Kidney (tissue), 14 donors: ENCODE data around the gene KCNIP3. TPM values are rescaled to one million over a fixed set of nuclear protein-coding genes. Genes with fewer than 3 reads are reported as not detected.

Experiments
- DNase-seq, 5 donors: peaks; one replicate each; pipeline ENCODE4 v3.0.0-alpha.2; 2013 to 2020
- FAIRE-seq: peaks from 2 replicates; lab custom pipeline; 2012; peaks lifted over from hg19 to GRCh38; lab: Jason Lieb, UNC
- H3K27ac ChIP-seq, 2 donors: one replicate each; pipeline ENCODE4 v1.7.0; 2013; ENCODE audit warnings: low read depth in 2 of 2, low read length in 2 of 2, inconsistent platforms in 1 of 2
- H3K27me3 ChIP-seq: one replicate; pipeline ENCODE4 v1.7.1; 2013; ENCODE audit warnings: low read length, inconsistent platforms; ENCODE audit not compliant: control insufficient read depth, insufficient read depth
- H3K36me3 ChIP-seq, 3 donors: one replicate each; pipeline versions ENCODE4 v1.7.0 to v1.7.1; 2013; ENCODE audit warnings: low read length in 3 of 3, control low read depth in 1 of 3, inconsistent platforms in 1 of 3; ENCODE audit not compliant: insufficient read depth in 3 of 3, control insufficient read depth in 2 of 3
- H3K4me1 ChIP-seq, 3 donors: one replicate each; pipeline versions ENCODE4 v1.7.0 to v1.7.1; 2013; ENCODE audit warnings: low read length in 3 of 3, inconsistent platforms in 1 of 3, low read depth in 1 of 3; ENCODE audit not compliant: control insufficient read depth in 2 of 3, insufficient read depth in 2 of 3
- H3K4me3 ChIP-seq, 3 donors: one replicate each; pipeline versions ENCODE4 v1.7.0 to v1.8.1; 2013; ENCODE audit warnings: low read length in 3 of 3, control low read depth in 1 of 3, inconsistent platforms in 1 of 3
- H3K9ac ChIP-seq, 3 donors: one replicate each; pipeline versions ENCODE4 v1.7.0 to v1.7.1; 2013; ENCODE audit warnings: low read length in 3 of 3, control low read depth in 1 of 3, inconsistent platforms in 1 of 3
- H3K9me3 ChIP-seq, 3 donors: one replicate each; pipeline versions ENCODE4 v1.7.0 to v1.7.1; 2013; ENCODE audit warnings: low read length in 3 of 3, control low read depth in 1 of 3, inconsistent platforms in 1 of 3; ENCODE audit not compliant: control insufficient read depth in 2 of 3, insufficient read depth in 1 of 3
- intact Hi-C: fragments of 100-400 bp; cut with DNase I; formaldehyde crosslinking; loops from one replicate; pipeline ENCODE4 v1.11.1; 2022
- polyA plus RNA-seq: library from polyadenylated mRNA; stranded (reverse); fragments of 350-450 nt; fragmentation: Illumina TruSeq; extraction: RNeasy Lipid Tissue Mini Kit (QIAGEN cat#74804); gene quantifications from one replicate; pipeline ENCODE4 v1.2.3, GENCODE V29; 2014; ENCODE audit warnings: low read depth, low replicate concordance; ENCODE audit not compliant: insufficient read depth
- total RNA-seq: library from RNA; stranded (reverse); fragmentation: NEBNext Ultra II Directional; extraction: Animal tissue kit (Norgen Biotek cat#: 25700); gene quantifications from one replicate; pipeline ENCODE4 v1.2.1, GENCODE V29; 2021
- TF ChIP-seq, protein P1 (sequence below): IDR thresholded peaks from 3 replicates; pipeline ENCODE4 v1.5.1; 2012; ENCODE audit warnings: mild to moderate bottlenecking, moderate library complexity, borderline replicate concordance; ENCODE audit not compliant: insufficient read depth; ENCODE audit errors: extremely low read depth
- donor health status: control.
- donor health status: control.
- donor health status: control.
- donor health status: control.
- donor health status: control.
- donor health status: DM: yes; HTN: yes; CAD: no.
- donor health status: Normal renal cell carcinoma (clear cell type).

KCNIP3 gene
- total and polyA plus RNA-seq, 2 donors from 2014 or later, result 14.8 to 27.6 TPM

- H3K27me3 ChIP-seq, result no peaks in the 10 kb centered on the region
- TF ChIP-seq, protein P1, sequence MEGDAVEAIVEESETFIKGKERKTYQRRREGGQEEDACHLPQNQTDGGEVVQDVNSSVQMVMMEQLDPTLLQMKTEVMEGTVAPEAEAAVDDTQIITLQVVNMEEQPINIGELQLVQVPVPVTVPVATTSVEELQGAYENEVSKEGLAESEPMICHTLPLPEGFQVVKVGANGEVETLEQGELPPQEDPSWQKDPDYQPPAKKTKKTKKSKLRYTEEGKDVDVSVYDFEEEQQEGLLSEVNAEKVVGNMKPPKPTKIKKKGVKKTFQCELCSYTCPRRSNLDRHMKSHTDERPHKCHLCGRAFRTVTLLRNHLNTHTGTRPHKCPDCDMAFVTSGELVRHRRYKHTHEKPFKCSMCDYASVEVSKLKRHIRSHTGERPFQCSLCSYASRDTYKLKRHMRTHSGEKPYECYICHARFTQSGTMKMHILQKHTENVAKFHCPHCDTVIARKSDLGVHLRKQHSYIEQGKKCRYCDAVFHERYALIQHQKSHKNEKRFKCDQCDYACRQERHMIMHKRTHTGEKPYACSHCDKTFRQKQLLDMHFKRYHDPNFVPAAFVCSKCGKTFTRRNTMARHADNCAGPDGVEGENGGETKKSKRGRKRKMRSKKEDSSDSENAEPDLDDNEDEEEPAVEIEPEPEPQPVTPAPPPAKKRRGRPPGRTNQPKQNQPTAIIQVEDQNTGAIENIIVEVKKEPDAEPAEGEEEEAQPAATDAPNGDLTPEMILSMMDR, result no peak
- H3K9ac ChIP-seq, result no peak overlapping the region
- H3K36me3 ChIP-seq, result no peaks in the 10 kb centered on the region
- FAIRE-seq (no peak), DNase-seq (peak in 1 of 5 donors; percentile 60)
- no peak overlapping the region for H3K27ac ChIP-seq
- intact Hi-C loops, result no loop called here
- no peak overlapping the region for H3K4me3 ChIP-seq
- peaks cover 0 to 22% (median 0%) of the 10 kb centered on the region in 3 donors for H3K4me1 ChIP-seq
- H3K9me3 ChIP-seq, result no peaks in the 10 kb centered on the region
Measured at GRCh38 chr2:95312543-95313201, 15.5 kb downstream of the KCNIP3 start.

DNA sequence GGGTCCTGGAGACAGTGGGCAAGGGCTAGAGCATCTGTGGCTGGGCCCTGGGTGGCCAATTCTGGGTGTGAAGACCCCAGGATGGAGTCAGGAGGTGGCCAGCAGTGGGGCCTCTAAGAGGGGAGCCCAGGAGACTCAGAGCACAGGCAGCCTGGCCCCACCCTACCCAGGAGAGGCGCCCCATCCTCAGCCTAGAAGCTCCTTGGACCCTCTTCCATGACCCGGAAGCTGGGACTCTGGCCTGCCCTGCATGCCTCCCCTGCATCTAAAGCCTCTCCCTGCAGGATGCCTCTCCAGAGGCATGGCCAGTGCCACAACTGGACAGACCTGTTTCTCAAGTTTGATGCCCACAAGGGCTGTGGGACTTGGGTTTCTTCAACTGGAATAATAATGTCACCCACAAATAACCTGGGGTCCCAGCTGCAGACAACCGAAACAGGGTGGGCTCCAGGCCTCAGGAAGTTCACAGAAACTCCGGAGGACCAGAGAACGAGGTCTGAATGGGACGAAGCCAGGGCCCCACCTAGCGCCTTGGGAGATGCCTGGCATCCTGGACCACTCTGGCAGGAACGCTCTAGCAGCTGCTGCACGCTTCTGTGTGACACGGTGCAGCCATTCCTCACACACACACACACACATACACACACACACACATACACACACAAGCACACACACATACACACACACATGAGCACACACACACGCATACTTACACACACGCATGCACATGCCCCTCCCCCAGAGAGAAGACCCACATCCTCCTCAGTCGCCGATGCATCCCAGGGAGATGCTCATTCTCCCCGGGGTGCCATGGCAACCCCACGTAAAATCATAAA lies 16.4 kb downstream of the KCNIP3 start:
- intact Hi-C loops, result no loop called here
- no peaks in the 10 kb centered on the region for H3K27me3 ChIP-seq
- DNase-seq (peak in 2 of 5 donors; percentile 48 to 63), FAIRE-seq (no peak)
- peaks cover 0 to 18% (median 0%) of the 10 kb centered on the region in 3 donors for H3K4me1 ChIP-seq
- H3K9ac ChIP-seq, result no peak overlapping the region
- no peak overlapping the region for H3K27ac ChIP-seq
- TF ChIP-seq, protein P1, result no peak
- H3K36me3 ChIP-seq, result no peaks in the 10 kb centered on the region
- no peaks in the 10 kb centered on the region for H3K9me3 ChIP-seq
- H3K4me3 ChIP-seq, result no peak overlapping the region

- H3K9ac ChIP-seq, result no peak overlapping the region
- H3K4me3 ChIP-seq, result no peak overlapping the region
- no peak for DNase-seq
- no peak for FAIRE-seq
- TF ChIP-seq, protein P1, result no peak
- no peak overlapping the region for H3K27ac ChIP-seq
- intact Hi-C loops, result no loop called here
- H3K36me3 ChIP-seq, result no peaks in the 10 kb centered on the region
- H3K9me3 ChIP-seq, result no peaks in the 10 kb centered on the region
- H3K4me1 ChIP-seq, result peaks cover 0 to 12% (median 0%) of the 10 kb centered on the region in 3 donors
- H3K27me3 ChIP-seq, result no peaks in the 10 kb centered on the region
Measured at GRCh38 chr2:95314598-95314963, 17.4 kb downstream of the KCNIP3 start.
